Measurements from ENCODE around the gene CARMIL3. TPM values are rescaled to one million over a fixed set of nuclear protein-coding genes. Genes with fewer than 3 reads are reported as not detected.
"Not testable (repeated sequence)": the region's sequence is repeated elsewhere in the genome, so short reads cannot be mapped to it uniquely, and the experiment has no call there.

The CARMIL3 gene
- total and polyA plus RNA-seq, 3 experiments from 2014 or later, result 0.14 to 1.5 (median 1.2) TPM

DNA sequence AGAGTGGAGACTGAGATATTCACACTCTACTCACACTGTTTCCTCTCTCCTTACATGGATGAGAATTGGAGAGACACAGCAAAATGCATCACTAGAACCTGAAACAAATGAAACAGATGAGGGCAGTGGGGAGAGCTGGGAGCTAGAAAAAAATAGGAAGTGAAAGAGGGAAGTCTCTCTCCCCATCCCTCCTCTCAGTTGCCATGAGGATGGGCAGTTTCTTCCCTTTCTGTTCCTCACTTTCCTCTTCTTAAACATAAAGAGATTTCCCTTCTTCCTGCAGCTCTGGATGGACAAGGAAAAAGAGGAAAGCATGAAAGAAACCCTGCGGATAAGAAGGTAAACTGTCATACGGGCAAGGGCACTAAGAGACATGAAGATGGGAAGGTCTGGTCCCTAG lies 2.8 kb upstream of the CARMIL3 start:
- H3K4me3 ChIP-seq (ENCODE audit: low read length); H3K36me3 ChIP-seq (ENCODE audit: insufficient read depth, low read length); H3K27ac Mint-ChIP-seq; POLR2A ChIA-PET; H3K36me3 Mint-ChIP-seq; DNase-seq; H3K27me3 ChIP-seq (ENCODE audit: insufficient read depth, low read length, poor library complexity, severe bottlenecking); H3K9me3 Mint-ChIP-seq; H3K9me3 ChIP-seq (ENCODE audit: low read length); H3K27ac ChIP-seq (ENCODE audit: low read depth, low read length); H3K4me1 ChIP-seq (ENCODE audit: insufficient read depth, low read length): not testable (repeated sequence)
- Mint-ChIP-seq H3K4me1 (peaks cover 22 to 34% (median 29%) of the 10 kb centered on the region in 3 donors), H3K4me3 (peak overlapping the region in 1 of 7 donors; percentile 34), H3K27me3 (peaks cover 0 to 21% of the 10 kb centered on the region in 2 donors)
- CTCF ChIA-PET, result interaction anchor here (1.8 kb wide), 1 partner anchor 285 kb away, joined by 4 read pairs; no protein-coding TSS in a partner anchor

DNA sequence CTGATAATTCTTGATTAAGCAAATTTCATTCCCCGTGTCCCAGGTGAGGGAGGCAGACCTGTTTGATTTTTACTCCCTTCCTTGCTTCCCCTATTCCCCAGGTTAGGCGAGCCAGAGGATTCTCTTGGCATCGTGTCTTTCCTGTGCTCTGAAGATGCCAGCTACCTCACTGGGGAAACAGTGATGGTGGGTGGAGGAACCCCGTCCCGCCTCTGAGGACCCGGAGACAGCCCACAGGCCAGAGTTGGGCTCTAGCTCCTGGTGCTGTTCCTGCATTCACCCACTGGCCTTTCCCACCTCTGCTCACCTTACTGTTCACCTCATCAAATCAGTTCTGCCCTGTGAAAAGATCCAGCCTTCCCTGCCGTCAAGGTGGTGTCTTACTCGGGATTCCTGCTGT lies 1.1 kb upstream of the CARMIL3 start:
- POLR2A ChIA-PET; H3K9me3 ChIP-seq (ENCODE audit: low read length); H3K27ac ChIP-seq (ENCODE audit: low read depth, low read length); H3K27me3 ChIP-seq (ENCODE audit: insufficient read depth, low read length, poor library complexity, severe bottlenecking); H3K36me3 Mint-ChIP-seq; H3K36me3 ChIP-seq (ENCODE audit: insufficient read depth, low read length); H3K9me3 Mint-ChIP-seq; DNase-seq; H3K4me3 ChIP-seq (ENCODE audit: low read length); H3K4me1 ChIP-seq (ENCODE audit: insufficient read depth, low read length): not testable (repeated sequence)
- Mint-ChIP-seq H3K4me3 (peak overlapping the region; percentile 77 to 86 (median 79)), H3K27ac (peak overlapping the region in 1 of 8 donors; percentile 47), H3K27me3 (peaks cover 0 to 15% of the 10 kb centered on the region in 2 donors), H3K4me1 (peaks cover 16 to 20% (median 19%) of the 10 kb centered on the region in 3 donors)
- CTCF ChIA-PET, result interaction anchor here (1.8 to 2.2 kb wide), 4 partner anchors 30 to 283 kb away, joined by 4 to 14 read pairs (median 10); no protein-coding TSS in a partner anchor

DNA sequence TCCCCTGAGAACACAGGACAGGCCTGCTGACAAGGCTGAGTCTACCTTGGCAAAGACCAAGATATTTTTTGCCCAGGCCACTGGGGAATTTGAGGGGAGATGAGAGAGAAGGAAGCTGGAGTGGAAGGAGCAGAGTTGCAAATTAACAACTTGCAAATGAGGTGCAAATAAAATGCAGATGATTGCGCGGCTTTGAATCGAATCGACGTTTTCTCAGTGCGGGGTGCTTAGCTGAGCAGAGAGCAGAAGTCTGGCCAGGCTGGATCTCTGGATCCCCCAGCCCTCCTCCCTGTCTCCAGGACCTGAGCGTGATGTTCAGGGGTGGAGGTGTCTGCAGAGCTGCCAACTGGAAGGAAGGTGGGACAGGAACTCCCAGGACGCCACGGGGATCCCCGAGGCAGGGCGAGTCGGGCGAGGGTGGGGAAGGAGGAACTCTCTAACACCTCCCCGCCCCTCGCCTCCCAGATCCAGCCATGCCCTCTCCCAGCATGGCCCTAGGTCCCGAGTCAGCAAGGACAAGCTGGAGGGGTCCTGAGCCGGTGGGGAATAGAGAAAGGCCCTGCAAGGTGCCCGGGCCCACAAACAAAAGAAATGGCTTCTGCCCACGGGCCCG lies 527 bp upstream of the CARMIL3 start:
- Histone ChIP-seq H3K4me3 (ENCODE audit: low read length) (peak overlapping the region; percentile 66), H3K27me3 (ENCODE audit: insufficient read depth, low read length, poor library complexity, severe bottlenecking) (no peaks in the 10 kb centered on the region), H3K4me1 (ENCODE audit: insufficient read depth, low read length) (peaks cover 9% of the 10 kb centered on the region), H3K36me3 (ENCODE audit: insufficient read depth, low read length) (no peaks in the 10 kb centered on the region), H3K27ac (ENCODE audit: low read depth, low read length) (no peak overlapping the region), H3K9me3 (ENCODE audit: low read length) (no peaks in the 10 kb centered on the region)
- Mint-ChIP-seq H3K27ac (peak overlapping the region in 4 of 8 donors; percentile 33 to 84 (median 50)), H3K36me3 (peaks cover 0 to 1% (median 0%) of the 10 kb centered on the region in 3 donors), H3K4me1 (peaks cover 15 to 20% (median 18%) of the 10 kb centered on the region in 3 donors), H3K27me3 (peaks cover 0 to 12% of the 10 kb centered on the region in 2 donors), H3K4me3 (peak overlapping the region; percentile 77 to 86 (median 79)), H3K9me3 (no peaks in the 10 kb centered on the region)
- ChIA-PET POLR2A (interaction anchor here (1.4 kb wide), 1 partner anchor 30 kb away, joined by 5 read pairs; no protein-coding TSS in a partner anchor), CTCF (interaction anchor here (0.8 to 2.2 kb wide), 6 partner anchors 29 to 573 kb away, joined by 3 to 14 read pairs (median 6); no protein-coding TSS in a partner anchor)
- no peak for DNase-seq

DNA sequence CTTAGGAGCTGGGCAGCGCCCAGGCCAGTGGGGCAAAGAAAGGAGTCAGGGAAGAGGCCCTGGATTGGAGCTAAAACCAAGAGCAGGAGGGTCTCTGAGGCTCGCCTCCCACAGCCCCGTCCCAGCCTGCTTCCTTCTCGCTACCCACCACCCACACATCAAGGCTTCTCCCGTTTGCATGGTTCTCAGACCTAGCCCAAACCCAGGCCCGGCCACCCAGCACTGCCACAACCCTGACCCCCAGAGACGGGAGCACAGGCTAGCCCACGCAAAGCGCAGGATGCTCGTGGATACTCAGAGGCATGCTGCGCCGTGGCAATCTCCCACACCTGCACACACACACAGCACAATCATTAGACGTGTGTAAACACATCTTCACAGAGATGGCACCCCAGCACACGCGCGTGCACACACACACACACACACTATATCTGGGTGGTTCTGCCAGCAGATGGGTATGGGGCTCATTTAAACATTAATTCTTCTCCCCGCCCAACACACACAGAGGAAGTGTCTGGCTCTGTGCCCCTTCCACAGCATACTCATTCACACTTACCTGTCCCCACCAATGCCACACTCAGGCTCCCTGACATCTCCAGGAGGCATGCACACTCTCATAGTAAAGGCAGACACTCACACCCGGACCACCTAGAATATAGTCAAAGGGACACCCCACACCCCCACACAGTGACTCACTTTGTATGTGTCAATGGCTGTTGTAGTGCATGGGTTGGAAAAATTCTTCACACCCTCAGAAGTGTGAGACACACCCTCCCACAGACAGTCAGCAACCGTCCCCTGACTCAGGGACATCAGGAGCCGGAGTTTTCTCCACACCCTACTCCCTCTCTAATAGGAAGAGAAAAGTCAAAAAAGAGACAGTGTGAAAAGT lies 1.1 kb downstream of the CARMIL3 start:
- Histone ChIP-seq H3K27me3 (ENCODE audit: insufficient read depth, low read length, poor library complexity, severe bottlenecking) (no peaks in the 10 kb centered on the region), H3K36me3 (ENCODE audit: insufficient read depth, low read length) (no peaks in the 10 kb centered on the region), H3K27ac (ENCODE audit: low read depth, low read length) (no peak overlapping the region), H3K4me1 (ENCODE audit: insufficient read depth, low read length) (peaks cover 9% of the 10 kb centered on the region), H3K9me3 (ENCODE audit: low read length) (no peaks in the 10 kb centered on the region), H3K4me3 (ENCODE audit: low read length) (peak overlapping the region; percentile 66)
- H3K36me3 Mint-ChIP-seq, result peaks cover 0 to 1% (median 0%) of the 10 kb centered on the region in 3 donors
- DNase-seq, result peak in 4 of 5 donors; percentile 15 to 68 (median 28)
- H3K27me3 Mint-ChIP-seq, result peaks cover 0 to 8% of the 10 kb centered on the region in 2 donors
- no peaks in the 10 kb centered on the region for H3K9me3 Mint-ChIP-seq
- CTCF ChIA-PET, result interaction anchor here (2.1 to 6.3 kb wide), 4 partner anchors 27 to 56 kb away, joined by 8 to 114 read pairs (median 14); no protein-coding TSS in a partner anchor
- H3K4me1 Mint-ChIP-seq, result peaks cover 15 to 20% (median 18%) of the 10 kb centered on the region in 3 donors
- H3K4me3 Mint-ChIP-seq, result peak overlapping the region; percentile 76 to 90 (median 83)
- peak overlapping the region in 6 of 8 donors; percentile 14 to 94 (median 55) for H3K27ac Mint-ChIP-seq
- POLR2A ChIA-PET, result interaction anchor here (0.6 to 1.4 kb wide), 3 partner anchors 28 to 103 kb away, joined by 3 to 5 read pairs (median 5); no protein-coding TSS in a partner anchor

DNA sequence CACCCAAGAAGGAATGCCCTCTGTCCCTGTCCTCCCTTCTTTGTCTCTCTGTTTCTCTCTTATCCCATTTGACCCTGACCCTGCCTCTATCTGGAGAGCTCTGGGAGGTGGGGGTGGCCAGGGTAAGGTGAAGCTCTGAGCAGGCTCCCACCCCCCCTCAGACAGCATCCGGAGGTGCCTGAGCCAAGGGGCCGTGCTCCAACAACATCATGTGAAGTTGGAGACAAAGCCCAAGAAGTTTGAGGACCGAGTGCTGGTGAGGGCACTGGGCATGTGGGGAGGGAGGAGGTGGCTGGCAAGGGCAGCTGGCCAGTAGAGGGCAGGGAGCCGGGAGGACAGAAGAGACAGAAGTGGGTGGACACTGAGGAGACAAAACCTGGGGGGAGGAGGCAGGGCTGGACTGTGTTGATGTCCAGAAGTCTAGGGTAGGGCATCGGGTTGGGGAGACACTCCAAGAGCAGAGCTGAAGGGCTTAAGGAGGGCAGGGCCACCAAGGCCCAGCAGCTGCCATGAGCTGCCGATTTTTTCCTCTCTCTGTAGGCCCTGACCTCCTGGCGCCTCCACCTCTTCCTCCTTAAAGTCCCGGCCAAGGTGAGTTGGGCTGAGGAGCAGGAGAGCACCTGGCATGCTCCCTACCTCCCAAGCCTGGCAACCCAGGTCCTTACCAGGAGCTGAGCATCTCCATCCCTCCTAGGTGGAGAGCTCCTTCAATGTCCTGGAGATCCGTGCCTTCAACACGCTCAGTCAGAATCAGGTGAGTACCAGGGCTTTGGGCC lies 1.9 kb downstream of the CARMIL3 start:
- H3K27me3 Mint-ChIP-seq, result peaks cover 0 to 8% of the 10 kb centered on the region in 2 donors
- DNase-seq, result no peak
- Histone ChIP-seq H3K27ac (ENCODE audit: low read depth, low read length) (no peak overlapping the region), H3K4me3 (ENCODE audit: low read length) (no peak overlapping the region), H3K4me1 (ENCODE audit: insufficient read depth, low read length) (peaks cover 9% of the 10 kb centered on the region), H3K27me3 (ENCODE audit: insufficient read depth, low read length, poor library complexity, severe bottlenecking) (no peaks in the 10 kb centered on the region), H3K36me3 (ENCODE audit: insufficient read depth, low read length) (no peaks in the 10 kb centered on the region), H3K9me3 (ENCODE audit: low read length) (no peaks in the 10 kb centered on the region)
- no peaks in the 10 kb centered on the region for H3K9me3 Mint-ChIP-seq
- peak overlapping the region in 2 of 8 donors; percentile 14 to 16 for H3K27ac Mint-ChIP-seq
- CTCF ChIA-PET, result interaction anchor here (0.9 to 6.3 kb wide), 3 partner anchors 37 to 107 kb away, joined by 3 to 114 read pairs (median 4); no protein-coding TSS in a partner anchor
- H3K4me1 Mint-ChIP-seq, result peaks cover 18 to 20% (median 20%) of the 10 kb centered on the region in 3 donors
- H3K4me3 Mint-ChIP-seq, result peak overlapping the region; percentile 76 to 90 (median 83)
- POLR2A ChIA-PET, result interaction anchor here (0.6 to 1.2 kb wide), 2 partner anchors 27 to 54 kb away, joined by 3 to 5 read pairs; no protein-coding TSS in a partner anchor
- peaks cover 0 to 1% (median 0%) of the 10 kb centered on the region in 3 donors for H3K36me3 Mint-ChIP-seq

DNA sequence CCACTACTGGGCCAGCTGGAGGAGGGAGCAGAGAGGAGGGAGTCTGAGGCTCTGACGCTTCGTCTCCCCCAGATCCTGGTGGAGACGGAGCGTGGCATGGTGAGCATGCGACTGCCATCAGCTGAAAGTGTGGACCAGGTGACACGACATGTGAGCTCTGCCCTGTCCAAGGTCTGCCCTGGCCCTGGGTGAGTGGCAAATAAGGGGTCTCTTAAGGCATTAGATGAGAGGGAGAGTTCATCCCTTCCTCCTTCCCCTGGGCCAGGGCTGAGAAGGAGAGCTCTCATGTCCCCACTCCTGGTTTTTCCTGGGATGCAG lies 2.5 kb downstream of the CARMIL3 start:
- H3K9me3 ChIP-seq (ENCODE audit: low read length), result no peaks in the 10 kb centered on the region
- peak overlapping the region in 1 of 7 donors; percentile 85 for H3K4me3 Mint-ChIP-seq
- no peaks in the 10 kb centered on the region for H3K36me3 ChIP-seq (ENCODE audit: insufficient read depth, low read length)
- H3K27me3 ChIP-seq (ENCODE audit: insufficient read depth, low read length, poor library complexity, severe bottlenecking), result no peaks in the 10 kb centered on the region
- peaks cover 18 to 20% (median 20%) of the 10 kb centered on the region in 3 donors for H3K4me1 Mint-ChIP-seq
- POLR2A ChIA-PET, result interaction anchor here (1.2 kb wide), 1 partner anchor 26 kb away, joined by 3 read pairs; no protein-coding TSS in a partner anchor
- no peak overlapping the region for H3K4me3 ChIP-seq (ENCODE audit: low read length)
- CTCF ChIA-PET, result interaction anchor here (0.9 to 6.3 kb wide), 3 partner anchors 37 to 106 kb away, joined by 3 to 114 read pairs (median 4); no protein-coding TSS in a partner anchor
- H3K27ac Mint-ChIP-seq, result no peak overlapping the region
- H3K27me3 Mint-ChIP-seq, result peaks cover 0 to 8% of the 10 kb centered on the region in 2 donors
- no peak for DNase-seq
- peaks cover 0 to 1% (median 0%) of the 10 kb centered on the region in 3 donors for H3K36me3 Mint-ChIP-seq
- H3K9me3 Mint-ChIP-seq, result no peaks in the 10 kb centered on the region
- no peak overlapping the region for H3K27ac ChIP-seq (ENCODE audit: low read depth, low read length)
- H3K4me1 ChIP-seq (ENCODE audit: insufficient read depth, low read length), result peaks cover 9% of the 10 kb centered on the region

DNA sequence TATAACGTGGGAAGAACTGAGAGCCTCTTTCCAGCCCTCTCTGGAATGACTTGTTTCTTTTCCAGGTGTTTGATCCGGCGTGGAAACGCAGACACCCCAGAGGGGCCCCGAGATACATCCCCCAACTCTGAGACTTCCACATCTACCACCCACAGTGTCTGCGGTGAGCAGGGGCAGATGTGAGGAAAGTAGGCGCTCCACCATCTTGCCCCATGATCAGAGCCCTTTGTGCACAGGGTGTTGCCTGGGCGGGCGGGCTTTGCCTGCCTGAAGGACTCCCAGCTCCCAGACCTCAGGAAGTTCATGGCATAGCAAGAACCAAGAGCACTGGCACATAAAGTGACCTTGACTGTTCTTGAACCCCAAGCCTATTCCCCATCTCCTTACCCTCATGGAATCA lies 2.8 kb downstream of the CARMIL3 start:
- ChIA-PET CTCF (interaction anchor here (0.9 to 6.3 kb wide), 4 partner anchors 36 to 106 kb away, joined by 3 to 114 read pairs (median 59); partner anchors contain the start of gene PCK2), POLR2A (interaction anchor here (1.2 kb wide), 1 partner anchor 26 kb away, joined by 3 read pairs; no protein-coding TSS in a partner anchor)
- Histone ChIP-seq H3K9me3 (ENCODE audit: low read length) (no peaks in the 10 kb centered on the region), H3K4me3 (ENCODE audit: low read length) (no peak overlapping the region), H3K27me3 (ENCODE audit: insufficient read depth, low read length, poor library complexity, severe bottlenecking) (no peaks in the 10 kb centered on the region), H3K27ac (ENCODE audit: low read depth, low read length) (no peak overlapping the region), H3K4me1 (ENCODE audit: insufficient read depth, low read length) (peaks cover 9% of the 10 kb centered on the region), H3K36me3 (ENCODE audit: insufficient read depth, low read length) (no peaks in the 10 kb centered on the region)
- H3K9me3 Mint-ChIP-seq, result no peaks in the 10 kb centered on the region
- no peak for DNase-seq
- H3K27ac Mint-ChIP-seq, result no peak overlapping the region
- H3K36me3 Mint-ChIP-seq, result peaks cover 0 to 1% (median 0%) of the 10 kb centered on the region in 3 donors
- H3K27me3 Mint-ChIP-seq, result peaks cover 0 to 8% of the 10 kb centered on the region in 2 donors
- H3K4me3 Mint-ChIP-seq, result peak overlapping the region in 1 of 7 donors; percentile 16
- peaks cover 18 to 20% (median 20%) of the 10 kb centered on the region in 3 donors for H3K4me1 Mint-ChIP-seq

All from CD8-positive, alpha-beta memory T cell (primary cell).